HepG2 (cell line): Measurements from ENCODE around the gene SMAP1. TPM values are rescaled to one million over a fixed set of nuclear protein-coding genes. Genes with fewer than 3 reads are reported as not detected.

Source experiments
- ARNT2 ChIP-seq: sonication (generic); formaldehyde crosslinking; IDR thresholded peaks from 2 replicates; pipeline ENCODE4 v1.8.0; 2022; ENCODE audit warnings: mild to moderate bottlenecking, low read depth, missing genetic modification reagents, moderate library complexity
- ERF ChIP-seq: IDR thresholded peaks from 2 replicates; pipeline ENCODE4 v1.6.1; 2018; ENCODE audit warnings: missing biosample characterization, missing genetic modification reagents
- HOXA5 ChIP-seq: sonication (generic); formaldehyde crosslinking; IDR thresholded peaks from 2 replicates; pipeline ENCODE4 v1.4.0; 2020; ENCODE audit warnings: missing genetic modification reagents
- KDM6A ChIP-seq: IDR thresholded peaks from 2 replicates; pipeline ENCODE4 v1.6.1; 2016; ENCODE audit warnings: low read depth
- MAF1 ChIP-seq: sonication (generic); formaldehyde crosslinking; IDR thresholded peaks from 2 replicates; pipeline ENCODE4 v1.5.0; 2020; ENCODE audit warnings: missing genetic modification reagents, borderline replicate concordance
- TSC22D2 ChIP-seq: sonication (generic); formaldehyde crosslinking; IDR thresholded peaks from 2 replicates; pipeline ENCODE4 v1.5.1; 2020; ENCODE audit warnings: missing genetic modification reagents, mild to moderate bottlenecking, borderline replicate concordance
- ZBTB8A ChIP-seq: sonication (generic); formaldehyde crosslinking; IDR thresholded peaks from 2 replicates; pipeline ENCODE4 v1.4.0; 2020; ENCODE audit warnings: mild to moderate bottlenecking, low read depth, missing genetic modification reagents, borderline replicate concordance
- ZNF282 ChIP-seq: fragments of 450-650 bp; IDR thresholded peaks from 2 replicates; pipeline ENCODE4 v1.6.1; 2018; ENCODE audit not compliant: partially characterized antibody
- ZNF484 ChIP-seq: sonication (generic); formaldehyde crosslinking; IDR thresholded peaks from 2 replicates; pipeline ENCODE4 v1.5.1; 2020; ENCODE audit warnings: mild to moderate bottlenecking, low read depth, missing genetic modification reagents, borderline replicate concordance
- ZNF562 ChIP-seq: sonication (generic); formaldehyde crosslinking; IDR thresholded peaks from 2 replicates; pipeline ENCODE4 v1.8.0; 2022; ENCODE audit warnings: missing genetic modification reagents, borderline replicate concordance
- ZNF572 ChIP-seq: sonication (generic); formaldehyde crosslinking; IDR thresholded peaks from 2 replicates; pipeline ENCODE4 v1.5.1; 2020; ENCODE audit warnings: mild to moderate bottlenecking, missing genetic modification reagents
- ZSCAN22 ChIP-seq: sonication (generic); formaldehyde crosslinking; IDR thresholded peaks from 2 replicates; pipeline ENCODE4 v1.4.0; 2020; ENCODE audit warnings: mild to moderate bottlenecking, missing genetic modification reagents
- polyA plus RNA-seq, 8 experiments: library from polyadenylated mRNA; depleted of rRNA in 3 of 8; stranded (reverse) in 7 of 8; unstranded in 1 of 8; fragments of >200 nt; fragmentation: Illumina TruSeq in 4 of 8; extraction: Trizol in 4 of 8; gene quantifications; 2 replicates each; pipeline versions ENCODE4 v1.2.1 to v1.2.3, GENCODE V29; 2011 to 2016; ENCODE audit warnings: low read depth in 4 of 8, missing spikeins in 1 of 8, mixed read lengths in 1 of 8; ENCODE audit not compliant: insufficient read depth in 1 of 8
- total RNA-seq, 5 experiments: library from RNA; depleted of rRNA; stranded (reverse); fragments of >200 nt; fragmentation: Illumina TruSeq; extraction: Trizol; gene quantifications; 2 replicates each; pipeline ENCODE4 v1.2.3, GENCODE V29; 2016; ENCODE audit warnings: low read depth in 1 of 5
- TF ChIP-seq, protein P1 (sequence below): sonication (generic); formaldehyde crosslinking; IDR thresholded peaks from 2 replicates; pipeline ENCODE4 v1.4.0; 2020; ENCODE audit warnings: missing genetic modification reagents
- TF ChIP-seq, protein P2 (sequence below): sonication (generic); formaldehyde crosslinking; IDR thresholded peaks from 2 replicates; pipeline ENCODE4 v1.5.0; 2020; ENCODE audit warnings: mild to moderate bottlenecking, missing genetic modification reagents, moderate library complexity
- TF ChIP-seq, protein P3 (sequence below): sonication (generic); formaldehyde crosslinking; IDR thresholded peaks from 2 replicates; pipeline ENCODE4 v1.5.0; 2020; ENCODE audit warnings: mild to moderate bottlenecking, missing genetic modification reagents, borderline replicate concordance
- TF ChIP-seq, protein P4 (sequence below), 2 experiments: IDR thresholded peaks; 2 replicates each; pipeline ENCODE4 v1.6.1; 2011 to 2012; ENCODE audit warnings: low read length in 2 of 2, borderline replicate concordance in 1 of 2, low read depth in 1 of 2, mild to moderate bottlenecking in 1 of 2, moderate library complexity in 1 of 2

Gene SMAP1
- total and polyA plus RNA-seq, 2 of the 13 experiments (the other 11 are each of a cell fraction or from before 2014, with no cell fraction given), result 13.4 to 17.8 TPM

DNA sequence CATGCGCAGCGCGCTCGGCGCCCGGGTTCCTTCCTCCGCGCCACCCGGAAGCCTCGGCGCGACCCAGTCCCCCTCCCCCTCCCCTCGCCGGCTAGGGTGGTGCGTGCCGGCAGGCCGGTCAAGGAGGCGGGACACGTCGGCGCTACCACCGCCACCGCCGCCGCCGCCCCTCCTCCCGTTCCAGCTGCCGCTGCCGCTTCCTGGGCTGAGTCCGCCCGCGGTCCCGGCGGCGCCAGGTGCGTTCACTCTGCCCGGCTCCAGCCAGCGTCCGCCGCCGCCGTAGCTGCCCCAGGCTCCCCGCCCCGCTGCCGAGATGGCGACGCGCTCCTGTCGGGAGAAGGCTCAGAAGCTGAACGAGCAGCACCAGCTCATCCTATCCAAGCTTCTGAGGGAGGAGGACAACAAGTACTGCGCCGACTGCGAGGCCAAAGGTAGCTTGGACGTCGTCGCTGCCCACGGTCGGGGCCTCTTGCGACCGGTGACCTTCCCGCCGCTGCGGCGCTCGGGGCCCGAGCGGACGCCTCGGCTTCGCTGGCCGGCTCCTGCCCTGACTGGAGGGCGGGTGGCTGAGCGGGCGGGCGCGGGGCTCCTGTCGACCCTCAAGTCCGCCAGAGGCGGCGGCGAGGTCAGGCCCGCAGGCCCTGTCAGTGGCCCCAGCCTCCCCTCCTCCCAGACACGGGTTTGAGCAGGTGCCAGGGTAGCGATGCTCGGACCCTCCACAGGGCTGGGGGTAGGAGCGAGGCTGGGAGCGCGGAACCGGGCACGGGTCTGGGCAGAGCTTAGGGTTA is at the start of gene SMAP1 (continued):
- TF ChIP-seq ARNT2 (CRISPR knock-in tag) (peak; percentile 95), ZNF562 (CRISPR knock-in tag) (no peak), MAF1 (CRISPR knock-in tag) (no peak; the same call in 1 of the 2 replicates), ZBTB8A (peak; percentile 51; the same call in 1 of the 2 replicates), ZNF572 (CRISPR knock-in tag) (no peak), ZNF282 (no peak), ERF (CRISPR knock-in tag) (0 out of 2 replicates have a peak, but pooled peaks have one; percentile 57), ZSCAN22 (CRISPR knock-in tag) (peak; percentile 75; the same call in 1 of the 2 replicates), KDM6A (CRISPR knock-in tag) (no peak), TSC22D2 (no peak), HOXA5 (no peak; the same call in 1 of the 2 replicates), ZNF484 (no peak)
- TF ChIP-seq, protein P1, sequence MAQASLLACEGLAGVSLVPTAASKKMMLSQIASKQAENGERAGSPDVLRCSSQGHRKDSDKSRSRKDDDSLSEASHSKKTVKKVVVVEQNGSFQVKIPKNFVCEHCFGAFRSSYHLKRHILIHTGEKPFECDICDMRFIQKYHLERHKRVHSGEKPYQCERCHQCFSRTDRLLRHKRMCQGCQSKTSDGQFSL, result no peak; the same call in 1 of the 2 replicates
- TF ChIP-seq, protein P2, sequence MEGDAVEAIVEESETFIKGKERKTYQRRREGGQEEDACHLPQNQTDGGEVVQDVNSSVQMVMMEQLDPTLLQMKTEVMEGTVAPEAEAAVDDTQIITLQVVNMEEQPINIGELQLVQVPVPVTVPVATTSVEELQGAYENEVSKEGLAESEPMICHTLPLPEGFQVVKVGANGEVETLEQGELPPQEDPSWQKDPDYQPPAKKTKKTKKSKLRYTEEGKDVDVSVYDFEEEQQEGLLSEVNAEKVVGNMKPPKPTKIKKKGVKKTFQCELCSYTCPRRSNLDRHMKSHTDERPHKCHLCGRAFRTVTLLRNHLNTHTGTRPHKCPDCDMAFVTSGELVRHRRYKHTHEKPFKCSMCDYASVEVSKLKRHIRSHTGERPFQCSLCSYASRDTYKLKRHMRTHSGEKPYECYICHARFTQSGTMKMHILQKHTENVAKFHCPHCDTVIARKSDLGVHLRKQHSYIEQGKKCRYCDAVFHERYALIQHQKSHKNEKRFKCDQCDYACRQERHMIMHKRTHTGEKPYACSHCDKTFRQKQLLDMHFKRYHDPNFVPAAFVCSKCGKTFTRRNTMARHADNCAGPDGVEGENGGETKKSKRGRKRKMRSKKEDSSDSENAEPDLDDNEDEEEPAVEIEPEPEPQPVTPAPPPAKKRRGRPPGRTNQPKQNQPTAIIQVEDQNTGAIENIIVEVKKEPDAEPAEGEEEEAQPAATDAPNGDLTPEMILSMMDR (CRISPR knock-in tag), result peak; percentile 21; the same call in 1 of the 2 replicates
- TF ChIP-seq, protein P3, sequence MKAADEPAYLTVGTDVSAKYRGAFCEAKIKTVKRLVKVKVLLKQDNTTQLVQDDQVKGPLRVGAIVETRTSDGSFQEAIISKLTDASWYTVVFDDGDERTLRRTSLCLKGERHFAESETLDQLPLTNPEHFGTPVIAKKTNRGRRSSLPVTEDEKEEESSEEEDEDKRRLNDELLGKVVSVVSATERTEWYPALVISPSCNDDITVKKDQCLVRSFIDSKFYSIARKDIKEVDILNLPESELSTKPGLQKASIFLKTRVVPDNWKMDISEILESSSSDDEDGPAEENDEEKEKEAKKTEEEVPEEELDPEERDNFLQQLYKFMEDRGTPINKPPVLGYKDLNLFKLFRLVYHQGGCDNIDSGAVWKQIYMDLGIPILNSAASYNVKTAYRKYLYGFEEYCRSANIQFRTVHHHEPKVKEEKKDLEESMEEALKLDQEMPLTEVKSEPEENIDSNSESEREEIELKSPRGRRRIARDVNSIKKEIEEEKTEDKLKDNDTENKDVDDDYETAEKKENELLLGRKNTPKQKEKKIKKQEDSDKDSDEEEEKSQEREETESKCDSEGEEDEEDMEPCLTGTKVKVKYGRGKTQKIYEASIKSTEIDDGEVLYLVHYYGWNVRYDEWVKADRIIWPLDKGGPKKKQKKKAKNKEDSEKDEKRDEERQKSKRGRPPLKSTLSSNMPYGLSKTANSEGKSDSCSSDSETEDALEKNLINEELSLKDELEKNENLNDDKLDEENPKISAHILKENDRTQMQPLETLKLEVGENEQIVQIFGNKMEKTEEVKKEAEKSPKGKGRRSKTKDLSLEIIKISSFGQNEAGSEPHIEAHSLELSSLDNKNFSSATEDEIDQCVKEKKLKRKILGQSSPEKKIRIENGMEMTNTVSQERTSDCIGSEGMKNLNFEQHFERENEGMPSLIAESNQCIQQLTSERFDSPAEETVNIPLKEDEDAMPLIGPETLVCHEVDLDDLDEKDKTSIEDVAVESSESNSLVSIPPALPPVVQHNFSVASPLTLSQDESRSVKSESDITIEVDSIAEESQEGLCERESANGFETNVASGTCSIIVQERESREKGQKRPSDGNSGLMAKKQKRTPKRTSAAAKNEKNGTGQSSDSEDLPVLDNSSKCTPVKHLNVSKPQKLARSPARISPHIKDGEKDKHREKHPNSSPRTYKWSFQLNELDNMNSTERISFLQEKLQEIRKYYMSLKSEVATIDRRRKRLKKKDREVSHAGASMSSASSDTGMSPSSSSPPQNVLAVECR (CRISPR knock-in tag), result peak; percentile 96
- TF ChIP-seq, protein P4, sequence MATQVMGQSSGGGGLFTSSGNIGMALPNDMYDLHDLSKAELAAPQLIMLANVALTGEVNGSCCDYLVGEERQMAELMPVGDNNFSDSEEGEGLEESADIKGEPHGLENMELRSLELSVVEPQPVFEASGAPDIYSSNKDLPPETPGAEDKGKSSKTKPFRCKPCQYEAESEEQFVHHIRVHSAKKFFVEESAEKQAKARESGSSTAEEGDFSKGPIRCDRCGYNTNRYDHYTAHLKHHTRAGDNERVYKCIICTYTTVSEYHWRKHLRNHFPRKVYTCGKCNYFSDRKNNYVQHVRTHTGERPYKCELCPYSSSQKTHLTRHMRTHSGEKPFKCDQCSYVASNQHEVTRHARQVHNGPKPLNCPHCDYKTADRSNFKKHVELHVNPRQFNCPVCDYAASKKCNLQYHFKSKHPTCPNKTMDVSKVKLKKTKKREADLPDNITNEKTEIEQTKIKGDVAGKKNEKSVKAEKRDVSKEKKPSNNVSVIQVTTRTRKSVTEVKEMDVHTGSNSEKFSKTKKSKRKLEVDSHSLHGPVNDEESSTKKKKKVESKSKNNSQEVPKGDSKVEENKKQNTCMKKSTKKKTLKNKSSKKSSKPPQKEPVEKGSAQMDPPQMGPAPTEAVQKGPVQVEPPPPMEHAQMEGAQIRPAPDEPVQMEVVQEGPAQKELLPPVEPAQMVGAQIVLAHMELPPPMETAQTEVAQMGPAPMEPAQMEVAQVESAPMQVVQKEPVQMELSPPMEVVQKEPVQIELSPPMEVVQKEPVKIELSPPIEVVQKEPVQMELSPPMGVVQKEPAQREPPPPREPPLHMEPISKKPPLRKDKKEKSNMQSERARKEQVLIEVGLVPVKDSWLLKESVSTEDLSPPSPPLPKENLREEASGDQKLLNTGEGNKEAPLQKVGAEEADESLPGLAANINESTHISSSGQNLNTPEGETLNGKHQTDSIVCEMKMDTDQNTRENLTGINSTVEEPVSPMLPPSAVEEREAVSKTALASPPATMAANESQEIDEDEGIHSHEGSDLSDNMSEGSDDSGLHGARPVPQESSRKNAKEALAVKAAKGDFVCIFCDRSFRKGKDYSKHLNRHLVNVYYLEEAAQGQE (IDR thresholded peaks at IDR 0.05; ENCODE audit: borderline replicate concordance in 1 of 2, low read depth in 1 of 2, low read length in 2 of 2), result no peak; a peak in 1 of 4 replicates
